GM18909 (cell line): ENCODE measurements around the gene LONP2.

Source experiments
- ATAC-seq: cut with Tn5 transposase; IDR thresholded peaks from one replicate; pipeline ENCODE4 v1.9.1; 2021; ENCODE audit warnings: mild to moderate bottlenecking; ENCODE audit not compliant: unreplicated experiment, poor library complexity

Gene LONP2

GRCh38 chr16:48244080-48244862 lies at the start of gene LONP2:
LONP2 (plus strand) TSS chr16:48244300; CDS start chr16:48244389, 89 bp downstream.
- peak; percentile 96 for ATAC-seq

- ATAC-seq, result no peak
Observed at GRCh38 chr16:48194828-48195556, 49.1 kb upstream of the LONP2 start.

GRCh38 chr16:48197294-48197693 lies 46.8 kb upstream of the LONP2 start:
- ATAC-seq, result no peak

- no peak for ATAC-seq
Observed at GRCh38 chr16:48201515-48202201, 42.4 kb upstream of the LONP2 start.

- no peak for ATAC-seq
Observed at GRCh38 chr16:48203974-48204824, 39.9 kb upstream of the LONP2 start.

- ATAC-seq, result no peak
Observed at GRCh38 chr16:48204825-48205151, 39.3 kb upstream of the LONP2 start.

GRCh38 chr16:48206594-48207242 lies 37.4 kb upstream of the LONP2 start:
- no peak for ATAC-seq

GRCh38 chr16:48210747-48211146 lies 33.4 kb upstream of the LONP2 start:
- ATAC-seq, result no peak

GRCh38 chr16:48212033-48212432 lies 32.1 kb upstream of the LONP2 start:
- no peak for ATAC-seq

- ATAC-seq, result no peak
Observed at GRCh38 chr16:48215738-48216137, 28.4 kb upstream of the LONP2 start.

GRCh38 chr16:48217708-48218107 lies 26.4 kb upstream of the LONP2 start:
- ATAC-seq, result no peak

GRCh38 chr16:48218473-48218872 lies 25.6 kb upstream of the LONP2 start:
- no peak for ATAC-seq

GRCh38 chr16:48220891-48221290 lies 23.2 kb upstream of the LONP2 start:
- ATAC-seq, result no peak

GRCh38 chr16:48223490-48223889 lies 20.6 kb upstream of the LONP2 start:
- no peak for ATAC-seq

GRCh38 chr16:48225456-48225855 lies 18.6 kb upstream of the LONP2 start:
- ATAC-seq, result no peak

- peak; percentile 77 for ATAC-seq
Observed at GRCh38 chr16:48231727-48232492, 12.2 kb upstream of the LONP2 start.

GRCh38 chr16:48232493-48233040 lies 11.5 kb upstream of the LONP2 start:
- ATAC-seq, result no peak

GRCh38 chr16:48234630-48235029 lies 9.5 kb upstream of the LONP2 start:
- ATAC-seq, result no peak

GRCh38 chr16:48235058-48235555 lies 9.0 kb upstream of the LONP2 start:
- ATAC-seq, result no peak
